Right ventricle myocardium inferior (tissue), 1 donor: ENCODE data around the gene PPP1R13B. TPM values are rescaled to one million over a fixed set of nuclear protein-coding genes. Genes with fewer than 3 reads are reported as not detected.
"Not testable (repeated sequence)": the region's sequence is repeated elsewhere in the genome, so short reads cannot be mapped to it uniquely, and the experiment has no call there.

Source experiments
- ATAC-seq: fragments of 200-7000 bp; cut with Tn5 transposase; one replicate; pipeline ENCODE4 v1.9.1; 2020; ENCODE audit warnings: mild to moderate bottlenecking, moderate library complexity
- DNase-seq: peaks from one replicate; pipeline ENCODE4 v3.0.0; 2021; ENCODE audit errors: missing footprints
- intact Hi-C: fragments of 100-400 bp; cut with DNase I; formaldehyde crosslinking; loops from one replicate; pipeline ENCODE4 v1.11.0; 2022
- total RNA-seq: library from RNA; stranded (reverse); fragmentation: NEBNext Ultra II Directional; extraction: Animal tissue kit (Norgen Biotek cat#: 25700); gene quantifications from one replicate; pipeline ENCODE4 v1.2.1, GENCODE V29; 2021
- donor health status: DM: no; HTN: yes; CAD: no; lungs with severe emphysema.

PPP1R13B gene
- total RNA-seq, 1 donor from 2014 or later = 101 TPM

- ATAC-seq (no peak), DNase-seq (peak; percentile 56)
- intact Hi-C loops = no loop called here
Observed at GRCh38 chr14:103699261-103699661, 148.1 kb downstream of the PPP1R13B start.

GRCh38 chr14:103698380-103699260 is 148.8 kb downstream of the PPP1R13B start:
- DNase-seq (peak; percentile 62), ATAC-seq (no peak)
- intact Hi-C loops = no loop called here

GRCh38 chr14:103697603-103698379 is 149.6 kb downstream of the PPP1R13B start:
- intact Hi-C loops = no loop called here
- DNase-seq = peak; percentile 67
- no peak for ATAC-seq

GRCh38 chr14:103697206-103697602 is 150.2 kb downstream of the PPP1R13B start:
- intact Hi-C loops = no loop called here
- no peak for ATAC-seq
- no peak for DNase-seq

- DNase-seq (peak; percentile 78), ATAC-seq (peak; percentile 55)
- intact Hi-C loops = no loop called here
Observed at GRCh38 chr14:103696466-103697071, 150.8 kb downstream of the PPP1R13B start.

- intact Hi-C loops = no loop called here
- DNase-seq = peak; percentile 53
- no peak for ATAC-seq
Observed at GRCh38 chr14:103696070-103696402, 151.3 kb downstream of the PPP1R13B start.

GRCh38 chr14:103695296-103696069 is 151.9 kb downstream of the PPP1R13B start:
- no peak for ATAC-seq
- intact Hi-C loops = no loop called here

GRCh38 chr14:103694572-103695026 is 152.8 kb downstream of the PPP1R13B start:
- DNase-seq = no peak
- intact Hi-C loops = no loop called here
- no peak for ATAC-seq

More at GRCh38 chr14:103695296-103696069, 151.9 kb downstream of the PPP1R13B start:
- DNase-seq = peak; percentile 60

- ATAC-seq (no peak), DNase-seq (no peak)
- intact Hi-C loops = no loop called here
Observed at GRCh38 chr14:103693515-103693914, 153.9 kb downstream of the PPP1R13B start.

GRCh38 chr14:103692871-103693270 is 154.5 kb downstream of the PPP1R13B start:
- intact Hi-C loops = no loop called here
- ATAC-seq (no peak), DNase-seq (no peak)

- ATAC-seq = no peak
- intact Hi-C loops = no loop called here
Observed at GRCh38 chr14:103692159-103692558, 155.2 kb downstream of the PPP1R13B start.

GRCh38 chr14:103691655-103692054 is 155.7 kb downstream of the PPP1R13B start:
- ATAC-seq, DNase-seq, intact Hi-C loops: not testable (repeated sequence)

More at GRCh38 chr14:103692159-103692558, 155.2 kb downstream of the PPP1R13B start:
- peak; percentile 56 for DNase-seq

- ATAC-seq = no peak
- intact Hi-C loops = no loop called here
- DNase-seq = no peak
Observed at GRCh38 chr14:103690332-103690731, 157.0 kb downstream of the PPP1R13B start.

GRCh38 chr14:103688906-103689902 is 158.2 kb downstream of the PPP1R13B start:
- ATAC-seq (peak; percentile 64), DNase-seq (peak; percentile 80)
- intact Hi-C loops = no loop called here

- ATAC-seq (no peak), DNase-seq (no peak)
- intact Hi-C loops = no loop called here
Observed at GRCh38 chr14:103688441-103688840, 158.9 kb downstream of the PPP1R13B start.

- intact Hi-C loops = no loop called here
- no peak for ATAC-seq
Observed at GRCh38 chr14:103687712-103688111, 159.7 kb downstream of the PPP1R13B start.

GRCh38 chr14:103686831-103687485 is 160.4 kb downstream of the PPP1R13B start:
- no peak for DNase-seq
- intact Hi-C loops = no loop called here
- ATAC-seq = no peak

More at GRCh38 chr14:103687712-103688111, 159.7 kb downstream of the PPP1R13B start:
- no peak for DNase-seq
